ENCODE results near the gene AHNAK2.

Gene AHNAK2

GRCh38 chr14:105011312-105011990 is 33.3 kb upstream of the AHNAK2 start:
- DNase-seq = no peak

- DNase-seq = no peak
These were observed 32.7 kb upstream of the AHNAK2 start for GRCh38 chr14:105010891-105011291.

GRCh38 chr14:105010106-105010505 is 31.9 kb upstream of the AHNAK2 start:
- no peak for DNase-seq

- no peak for DNase-seq
These were observed 29.6 kb upstream of the AHNAK2 start for GRCh38 chr14:105007593-105008264.

- DNase-seq = no peak
These were observed 28.8 kb upstream of the AHNAK2 start for GRCh38 chr14:105006831-105007592.

GRCh38 chr14:105005929-105006830 is 28.0 kb upstream of the AHNAK2 start:
- no peak for DNase-seq

- DNase-seq = no peak
These were observed 27.3 kb upstream of the AHNAK2 start for GRCh38 chr14:105005329-105005928.

- DNase-seq = no peak
These were observed 21.2 kb upstream of the AHNAK2 start for GRCh38 chr14:104999361-104999760.

GRCh38 chr14:104998801-104999200 is 20.6 kb upstream of the AHNAK2 start:
- peak; percentile 76 for DNase-seq

- no peak for DNase-seq
These were observed 18.3 kb upstream of the AHNAK2 start for GRCh38 chr14:104996483-104996882.

GRCh38 chr14:104996032-104996431 is 17.9 kb upstream of the AHNAK2 start:
- DNase-seq = no peak

- no peak for DNase-seq
These were observed 16.8 kb upstream of the AHNAK2 start for GRCh38 chr14:104994978-104995377.

- no peak for DNase-seq
These were observed 15.8 kb upstream of the AHNAK2 start for GRCh38 chr14:104993808-104994591.

- DNase-seq = no peak
These were observed 15.1 kb upstream of the AHNAK2 start for GRCh38 chr14:104993306-104993705.

- DNase-seq = no peak
These were observed 14.3 kb upstream of the AHNAK2 start for GRCh38 chr14:104992501-104992900.

GRCh38 chr14:104991896-104992230 is 13.7 kb upstream of the AHNAK2 start:
- DNase-seq = no peak

- DNase-seq = no peak
These were observed 11.8 kb upstream of the AHNAK2 start for GRCh38 chr14:104989951-104990303.

GRCh38 chr14:104989236-104989950 is 11.2 kb upstream of the AHNAK2 start:
- DNase-seq = no peak

- DNase-seq = no peak
These were observed 8.5 kb upstream of the AHNAK2 start for GRCh38 chr14:104986487-104987164.

- DNase-seq = peak; percentile 74
These were observed 7.7 kb upstream of the AHNAK2 start, which contains the start of gene CLBA1 for GRCh38 chr14:104985675-104986486. TSS of gene CLBA1 (plus strand) at chr14:104985788. CDS start at chr14:104986432, 644 bp downstream.
